CD4-positive, alpha-beta T cell (primary cell): ENCODE data around the gene METTL25B. TPM values are rescaled to one million over a fixed set of nuclear protein-coding genes. Genes with fewer than 3 reads are reported as not detected.
"Not testable (repeated sequence)": the region's sequence is repeated elsewhere in the genome, so short reads cannot be mapped to it uniquely, and the experiment has no call there.

Experiments
- ATAC-seq: fragments of 200-7000 bp; cut with Tn5 transposase; one replicate; pipeline ENCODE4 v1.10.0; 2022; ENCODE audit warnings: mild to moderate bottlenecking; ENCODE audit not compliant: poor library complexity
- CTCF ChIA-PET: fragments of 350-600 bp; sonication (Branson Sonifier 250); formaldehyde crosslinking; loops from one replicate; lab custom pipeline; 2021; ENCODE audit warnings: antibody characterized with exemption, inconsistent platforms; lab: Charles Lee
- POLR2A ChIA-PET: fragments of 350-600 bp; sonication (Branson Sonifier 250); formaldehyde crosslinking; loops from one replicate; lab custom pipeline; 2021; ENCODE audit warnings: antibody characterized with exemption, inconsistent platforms; lab: Charles Lee
- DNase-seq, 14 experiments: peaks; one replicate each; pipeline ENCODE4 v3.0.0-alpha.2; 2013 to 2020; ENCODE audit warnings: mixed read lengths in 2 of 14
- H3K27ac ChIP-seq, 2 donors: one replicate each; pipeline versions ENCODE4 v1.5.1 to v1.7.0; 2013; ENCODE audit warnings: low read length in 2 of 2, low read depth in 1 of 2, mild to moderate bottlenecking in 1 of 2
- H3K27me3 ChIP-seq, 2 experiments: 1 replicate in 1 of 2; 2 replicates in 1 of 2; pipeline versions ENCODE4 v1.6.1 to v1.7.0; 2013; ENCODE audit warnings: low read length in 2 of 2, control low read depth in 1 of 2, mild to moderate bottlenecking in 1 of 2, moderate library complexity in 1 of 2; ENCODE audit not compliant: insufficient read depth in 2 of 2, control insufficient read depth in 1 of 2
- H3K36me3 ChIP-seq: one replicate; pipeline ENCODE4 v1.6.1; 2013; ENCODE audit warnings: low read length, control low read depth; ENCODE audit not compliant: insufficient read depth
- H3K4me1 ChIP-seq: one replicate; pipeline ENCODE4 v1.6.1; 2013; ENCODE audit warnings: low read length, control low read depth; ENCODE audit not compliant: insufficient read depth
- H3K4me3 ChIP-seq: one replicate; pipeline ENCODE4 v1.5.1; 2013; ENCODE audit warnings: mild to moderate bottlenecking, low read length, moderate library complexity
- H3K9me3 ChIP-seq, 2 experiments: 1 replicate in 1 of 2; 2 replicates in 1 of 2; pipeline versions ENCODE4 v1.6.1 to v1.7.0; 2013; ENCODE audit warnings: low read length in 2 of 2, mild to moderate bottlenecking in 2 of 2, control low read depth in 1 of 2, moderate library complexity in 1 of 2; ENCODE audit not compliant: control insufficient read depth in 1 of 2, insufficient read depth in 1 of 2
- H3K27ac Mint-ChIP-seq: one replicate; pipeline ENCODE4 v1.8.0; 2020; ENCODE audit warnings: mixed read lengths
- H3K27me3 Mint-ChIP-seq: one replicate; pipeline ENCODE4 v1.8.0; 2021; ENCODE audit warnings: mixed read lengths
- H3K36me3 Mint-ChIP-seq: one replicate; pipeline ENCODE4 v1.8.0; 2021; ENCODE audit warnings: low read depth, mixed read lengths
- H3K4me1 Mint-ChIP-seq: one replicate; pipeline ENCODE4 v1.8.0; 2021; ENCODE audit warnings: low read depth, mixed read lengths
- H3K4me3 Mint-ChIP-seq: one replicate; pipeline ENCODE4 v1.8.0; 2020; ENCODE audit warnings: mild to moderate bottlenecking, mixed read lengths
- H3K9me3 Mint-ChIP-seq: one replicate; pipeline ENCODE4 v1.8.0; 2020; ENCODE audit warnings: mixed read lengths
- CTCF ChIP-seq: fragments of 200-600 bp; IDR thresholded peaks from one replicate; pipeline ENCODE4 v1.8.0; 2022; ENCODE audit warnings: antibody characterized with exemption, mild to moderate bottlenecking
- intact Hi-C, 2 experiments: fragments of 100-400 bp; cut with DNase I in 1 of 2; cut with micrococcal nuclease in 1 of 2; formaldehyde crosslinking; loops; one replicate each; pipeline versions ENCODE4 v1.15.1 to v1.9.0; 2023 to 2025; cut with DNase I, micrococcal nuclease
- total RNA-seq, 174 experiments: library from RNA in 2 of 174; stranded (reverse) in 2 of 174; gene quantifications; one replicate each; pipeline ENCODE4 v1.2.3 and lab custom pipeline; 2021 to 2026

Gene METTL25B
- total RNA-seq, 2 experiments from 2014 or later = 10.6 to 12.0 TPM

- ATAC-seq (no peak), DNase-seq (no peak)
- ChIA-PET CTCF (interaction anchor here (1.2 kb wide), 1 partner anchor 35 kb away, joined by 4 read pairs; no protein-coding TSS in a partner anchor), POLR2A (interaction anchor here (1.0 kb wide), 1 partner anchor 33 kb away, joined by 3 read pairs; the partner anchor contains the start of genes ISG20L2 and METTL25B)
- TF ChIP-seq CTCF = no peak
- H3K36me3 ChIP-seq = no peaks in the 10 kb centered on the region
- no peak overlapping the region for H3K27ac Mint-ChIP-seq
- H3K4me1 Mint-ChIP-seq = peaks cover 6% of the 10 kb centered on the region
- intact Hi-C loops = loop anchor here in 1 of 2 experiments (10.0 kb wide), 1 partner anchor 256 kb away; the partner anchor contains the start of gene MEF2D
- H3K9me3 Mint-ChIP-seq = no peaks in the 10 kb centered on the region
- no peak overlapping the region for H3K27ac ChIP-seq
- H3K36me3 Mint-ChIP-seq = no peaks in the 10 kb centered on the region
- no peaks in the 10 kb centered on the region for H3K9me3 ChIP-seq
- no peak overlapping the region for H3K4me3 Mint-ChIP-seq
- no peaks in the 10 kb centered on the region for H3K4me1 ChIP-seq
- H3K27me3 Mint-ChIP-seq = no peaks in the 10 kb centered on the region
- H3K27me3 ChIP-seq = no peaks in the 10 kb centered on the region
- no peak overlapping the region for H3K4me3 ChIP-seq
Measured at GRCh38 chr1:156760796-156761104, 32.5 kb downstream of the METTL25B start.

GRCh38 chr1:156765136-156765535 lies 36.9 kb downstream of the METTL25B start:
- ATAC-seq, H3K9me3 Mint-ChIP-seq, DNase-seq, H3K36me3 ChIP-seq, H3K27ac ChIP-seq, H3K4me3 ChIP-seq, CTCF ChIA-PET, H3K27me3 ChIP-seq, H3K27me3 Mint-ChIP-seq, H3K27ac Mint-ChIP-seq, H3K36me3 Mint-ChIP-seq, H3K4me3 Mint-ChIP-seq, H3K9me3 ChIP-seq: not testable (repeated sequence)
- H3K4me1 ChIP-seq = peaks cover 30% of the 10 kb centered on the region
- POLR2A ChIA-PET = interaction anchor here (1.2 to 4.2 kb wide), 3 partner anchors 14 to 39 kb away, joined by 3 to 169 read pairs (median 46); partner anchors contain the start of genes HDGF and MRPL24
- H3K4me1 Mint-ChIP-seq = peaks cover 23% of the 10 kb centered on the region
- intact Hi-C loops = loop anchor here (2.0 to 10.0 kb wide), 4 partner anchors 24 to 713 kb away; partner anchors contain the start of genes LAMTOR2 (in 1 of the 2), MEF2D (in 1 of the 2), MRPL24 (in 1 of the 2) and UBQLN4 (in 1 of the 2)

GRCh38 chr1:156765666-156766065 lies 37.4 kb downstream of the METTL25B start:
- no peak for ATAC-seq
- Mint-ChIP-seq H3K36me3 (peaks cover 12% of the 10 kb centered on the region), H3K4me3 (peak overlapping the region; percentile 18), H3K4me1 (peaks cover 25% of the 10 kb centered on the region), H3K9me3 (no peaks in the 10 kb centered on the region), H3K27ac (no peak overlapping the region), H3K27me3 (no peaks in the 10 kb centered on the region)
- POLR2A ChIA-PET = interaction anchor here (1.2 to 4.2 kb wide), 4 partner anchors 14 to 39 kb away, joined by 3 to 169 read pairs (median 30); partner anchors contain the start of genes HDGF and MRPL24
- intact Hi-C loops = loop anchor here (1.0 to 10.0 kb wide), 5 partner anchors 13 to 713 kb away; partner anchors contain the start of genes LAMTOR2 (in 1 of the 2), MEF2D (in 1 of the 2), MRPL24 (in 1 of the 2) and UBQLN4 (in 1 of the 2)
- peaks cover 3% of the 10 kb centered on the region for H3K36me3 ChIP-seq
- H3K9me3 ChIP-seq = no peaks in the 10 kb centered on the region
- H3K4me3 ChIP-seq = no peak overlapping the region
- H3K4me1 ChIP-seq = peaks cover 32% of the 10 kb centered on the region
- TF ChIP-seq CTCF = no peak
- H3K27ac ChIP-seq = no peak overlapping the region
- CTCF ChIA-PET = interaction anchor here (2.0 to 2.6 kb wide), 2 partner anchors 14 to 76 kb away, joined by 7 to 8 read pairs; partner anchors contain the start of gene HDGF
- no peaks in the 10 kb centered on the region for H3K27me3 ChIP-seq
- DNase-seq = peak in 1 of 14 experiments; percentile 24
